Adrenal gland (tissue), 12 donors: Measurements from ENCODE around the gene ALCAM. TPM values are rescaled to one million over a fixed set of nuclear protein-coding genes. Genes with fewer than 3 reads are reported as not detected.
"Not testable (repeated sequence)": the region's sequence is repeated elsewhere in the genome, so short reads cannot be mapped to it uniquely, and the experiment has no call there.

Experiments used
- DNase-seq, 7 donors: peaks; one replicate each; pipeline ENCODE4 v3.0.0-alpha.2; 2019 to 2020
- H3K27ac ChIP-seq, 5 donors: fragments of 200-600 bp; sonication (generic) in 4 of 5; 1 replicate in 3 of 5; 2 replicates in 2 of 5; pipeline versions ENCODE4 v1.5.1 to v1.8.0; 2016 to 2020; ENCODE audit warnings: mild to moderate bottlenecking in 1 of 5
- H3K27me3 ChIP-seq: fragments of 200-600 bp; 2 replicates; pipeline ENCODE4 v1.8.0; 2021
- H3K36me3 ChIP-seq, 2 donors: fragments of 200-600 bp; replicated peaks in 1 of 2; 1 replicate in 1 of 2; 2 replicates in 1 of 2; pipeline versions ENCODE4 v1.5.1 to v1.8.0; 2018 to 2022
- H3K4me1 ChIP-seq, 2 donors: fragments of 200-600 bp; replicated peaks in 1 of 2; 1 replicate in 1 of 2; 2 replicates in 1 of 2; pipeline versions ENCODE4 v1.5.1 to v1.8.0; 2018 to 2021
- H3K4me3 ChIP-seq, 4 donors: fragments of 200-600 bp; sonication (generic) in 3 of 4; one replicate each; pipeline ENCODE4 v1.5.1; 2016 to 2018
- H3K9me3 ChIP-seq, 3 donors: fragments of 200-600 bp; sonication (generic) in 1 of 3; replicated peaks in 1 of 3; 1 replicate in 2 of 3; 2 replicates in 1 of 3; pipeline versions ENCODE4 v1.5.1 to v1.8.0; 2016 to 2021
- POLR2A ChIP-seq, 2 donors: fragments of 450-650 bp; IDR thresholded peaks; one replicate each; pipeline ENCODE4 v1.6.1; 2017; ENCODE audit warnings: antibody characterized with exemption in 2 of 2, mild to moderate bottlenecking in 2 of 2, moderate library complexity in 1 of 2
- WGBS, 4 donors: extraction: QIAGEN DNeasy Blood & Tissue Kit in 2 of 4; methylation state at CpG; one replicate each; pipeline versions ENCODE4 v1.1.5 to v1.1.7; 2013 to 2017; 5-methylcytosine and 5-hydroxymethylcytosine counted together
- intact Hi-C, 2 donors: fragments of 100-400 bp; cut with DNase I; formaldehyde crosslinking; loops; one replicate each; pipeline versions ENCODE4 v1.14.1 to v1.15.0; 2022 to 2023
- polyA plus RNA-seq, 3 donors: library from polyadenylated mRNA; stranded (reverse); fragments of 200-250 nt in 2 of 3; fragments of 350-450 nt in 1 of 3; fragmentation: Illumina TruSeq in 1 of 3; extraction: RNeasy Lipid Tissue Mini Kit (QIAGEN cat#74804) in 1 of 3; gene quantifications; one replicate each; pipeline ENCODE4 v1.2.3, GENCODE V29; 2013 to 2014
- total RNA-seq, 9 donors: library from RNA; depleted of rRNA in 4 of 9; stranded (reverse); fragments of >200 nt in 4 of 9; fragments of 120-200 nt in 1 of 9; fragmentation: NEBNext Ultra II Directional in 1 of 9; extraction: Animal tissue kit (Norgen Biotek cat#: 25700) in 1 of 9; gene quantifications; one replicate each; pipeline versions ENCODE4 v1.1.0 to v1.2.4, GENCODE V29; 2013 to 2023
- TF ChIP-seq, protein P1 (sequence below), 6 experiments: fragments of 450-650 bp in 4 of 6; fragments of 200-600 bp in 2 of 6; sonication (generic) in 1 of 6; IDR thresholded peaks; 1 replicate in 5 of 6; 2 replicates in 1 of 6; pipeline versions ENCODE4 v1.5.1 to v1.8.0; 2016 to 2021; ENCODE audit warnings: antibody characterized with exemption in 6 of 6, mild to moderate bottlenecking in 2 of 6, moderate library complexity in 1 of 6
- donor health status: healthy with polysubstance abuse.
- donor health status: Bipolar disorder and iron deficiency.
- donor health status: DM: yes; HTN: yes; CAD: no.
- donor health status: DM: no; HTN: no; CAD: no.
- donor health status: DM: no; HTN: no; CAD: no.
- donor health status: DM: yes; HTN: yes; CAD: no.

ALCAM gene
- total and polyA plus RNA-seq, 12 donors: 9.1 to 64.1 (median 23.9) TPM

DNA sequence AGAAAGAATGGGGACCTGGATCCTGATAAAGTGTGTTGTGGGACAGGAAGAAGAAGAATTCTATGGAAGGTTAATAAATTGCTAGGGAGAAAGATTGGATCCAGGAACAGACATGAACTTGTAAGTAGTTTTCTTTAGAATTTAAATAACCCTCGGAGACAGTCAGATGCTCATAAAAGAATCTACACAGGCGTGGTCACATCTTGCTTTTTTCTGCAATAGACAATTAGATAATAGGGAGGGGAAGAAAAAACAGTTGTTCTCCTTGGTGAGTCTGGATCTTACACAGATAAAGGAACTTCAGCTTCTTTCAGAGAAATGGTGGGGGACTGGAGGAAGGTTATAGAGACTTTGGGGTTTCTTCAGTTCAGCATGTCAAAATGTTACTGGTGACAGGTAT lies 232.6 kb downstream of the ALCAM start:
- Histone ChIP-seq H3K4me1 (no peaks in the 10 kb centered on the region), H3K36me3 (no peaks in the 10 kb centered on the region), H3K27ac (no peak overlapping the region), H3K9me3 (no peaks in the 10 kb centered on the region), H3K27me3 (no peaks in the 10 kb centered on the region), H3K4me3 (no peak overlapping the region)
- 84 to 90% (median 86%) methylated on average over 2 of the region's 2 CpGs for WGBS, 4 donors
- no peak for TF ChIP-seq POLR2A (IDR thresholded peaks at IDR 0.05)
- TF ChIP-seq, protein P1, sequence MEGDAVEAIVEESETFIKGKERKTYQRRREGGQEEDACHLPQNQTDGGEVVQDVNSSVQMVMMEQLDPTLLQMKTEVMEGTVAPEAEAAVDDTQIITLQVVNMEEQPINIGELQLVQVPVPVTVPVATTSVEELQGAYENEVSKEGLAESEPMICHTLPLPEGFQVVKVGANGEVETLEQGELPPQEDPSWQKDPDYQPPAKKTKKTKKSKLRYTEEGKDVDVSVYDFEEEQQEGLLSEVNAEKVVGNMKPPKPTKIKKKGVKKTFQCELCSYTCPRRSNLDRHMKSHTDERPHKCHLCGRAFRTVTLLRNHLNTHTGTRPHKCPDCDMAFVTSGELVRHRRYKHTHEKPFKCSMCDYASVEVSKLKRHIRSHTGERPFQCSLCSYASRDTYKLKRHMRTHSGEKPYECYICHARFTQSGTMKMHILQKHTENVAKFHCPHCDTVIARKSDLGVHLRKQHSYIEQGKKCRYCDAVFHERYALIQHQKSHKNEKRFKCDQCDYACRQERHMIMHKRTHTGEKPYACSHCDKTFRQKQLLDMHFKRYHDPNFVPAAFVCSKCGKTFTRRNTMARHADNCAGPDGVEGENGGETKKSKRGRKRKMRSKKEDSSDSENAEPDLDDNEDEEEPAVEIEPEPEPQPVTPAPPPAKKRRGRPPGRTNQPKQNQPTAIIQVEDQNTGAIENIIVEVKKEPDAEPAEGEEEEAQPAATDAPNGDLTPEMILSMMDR (IDR thresholded peaks at IDR 0.05): no peak
- DNase-seq: no peak
- intact Hi-C loops: no loop called here

DNA sequence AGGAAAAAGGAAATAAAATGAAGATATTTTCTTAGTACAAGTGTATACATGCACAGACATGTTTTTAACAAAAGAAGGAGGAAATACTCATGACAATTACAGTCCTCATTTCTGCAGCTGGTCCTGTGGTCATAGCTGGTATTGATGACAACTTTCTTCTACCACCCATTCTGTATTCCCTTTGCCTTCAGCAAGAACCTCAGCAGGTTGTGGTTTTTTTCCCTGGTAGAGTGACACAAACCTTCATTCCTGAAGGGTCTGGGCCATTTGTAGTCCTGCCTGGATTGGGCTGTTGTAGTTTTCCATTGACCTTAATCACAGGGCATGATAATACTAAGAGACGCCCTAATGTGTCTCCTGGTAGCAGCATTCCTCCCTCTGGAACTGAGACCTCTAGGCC lies 235.0 kb downstream of the ALCAM start:
- H3K36me3 ChIP-seq, H3K27me3 ChIP-seq, H3K27ac ChIP-seq, DNase-seq, H3K4me1 ChIP-seq, H3K4me3 ChIP-seq, H3K9me3 ChIP-seq, intact Hi-C loops: not testable (repeated sequence)
- WGBS, 4 donors: 82 to 90% (median 86%) methylated on average over 1 of the region's 1 CpG

DNA sequence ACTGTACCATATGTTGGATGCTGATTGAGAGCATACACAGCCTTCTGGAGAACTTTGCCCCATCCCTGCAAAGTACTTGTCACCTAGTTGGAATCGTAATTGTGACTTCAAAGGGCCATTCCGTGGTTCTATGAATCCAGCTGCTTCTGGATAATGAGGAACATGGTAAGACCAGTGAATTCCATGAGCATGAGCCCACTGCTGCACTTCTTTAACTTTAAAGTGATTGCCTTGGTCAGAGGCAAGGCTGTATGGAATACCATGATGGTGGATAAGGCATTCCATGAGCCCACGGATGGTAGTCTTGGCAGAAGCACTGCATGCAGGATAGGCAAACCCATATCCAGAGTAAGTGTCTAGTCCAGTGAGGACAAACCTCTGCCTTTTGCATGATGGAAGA lies 235.6 kb downstream of the ALCAM start:
- intact Hi-C loops, DNase-seq: not testable (repeated sequence)
- 87 to 96% (median 93%) methylated on average over 3 of the region's 3 CpGs for WGBS, 4 donors

DNA sequence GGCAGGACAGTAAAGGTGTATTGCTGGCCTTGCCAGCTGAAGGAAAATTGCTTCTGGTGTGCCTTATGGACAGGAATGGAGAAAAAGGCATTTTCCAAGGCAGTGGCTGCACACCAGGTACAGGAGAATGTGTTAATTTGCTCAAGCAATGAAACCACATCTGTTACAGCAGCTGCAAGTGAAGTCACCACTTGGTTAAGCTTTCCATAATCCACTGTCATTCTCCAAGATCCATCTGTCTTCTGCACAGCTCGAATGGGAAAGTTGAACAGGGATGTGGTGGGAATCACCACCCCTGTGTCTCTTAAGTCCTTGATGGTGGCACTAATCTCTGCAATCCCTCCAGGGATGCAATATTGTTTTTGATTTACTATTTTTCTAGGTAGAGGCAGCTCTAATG lies 236.8 kb downstream of the ALCAM start:
- H3K27me3 ChIP-seq, DNase-seq, H3K4me1 ChIP-seq, H3K4me3 ChIP-seq, H3K9me3 ChIP-seq, H3K36me3 ChIP-seq, intact Hi-C loops, H3K27ac ChIP-seq: not testable (repeated sequence)
- 68 to 89% (median 83%) methylated on average over 1 of the region's 1 CpG for WGBS, 4 donors

More for the DNA sequence above, 235.6 kb downstream of the ALCAM start:
- not testable (repeated sequence) for H3K4me1 ChIP-seq, H3K9me3 ChIP-seq, H3K4me3 ChIP-seq, H3K27ac ChIP-seq, H3K36me3 ChIP-seq, H3K27me3 ChIP-seq

DNA sequence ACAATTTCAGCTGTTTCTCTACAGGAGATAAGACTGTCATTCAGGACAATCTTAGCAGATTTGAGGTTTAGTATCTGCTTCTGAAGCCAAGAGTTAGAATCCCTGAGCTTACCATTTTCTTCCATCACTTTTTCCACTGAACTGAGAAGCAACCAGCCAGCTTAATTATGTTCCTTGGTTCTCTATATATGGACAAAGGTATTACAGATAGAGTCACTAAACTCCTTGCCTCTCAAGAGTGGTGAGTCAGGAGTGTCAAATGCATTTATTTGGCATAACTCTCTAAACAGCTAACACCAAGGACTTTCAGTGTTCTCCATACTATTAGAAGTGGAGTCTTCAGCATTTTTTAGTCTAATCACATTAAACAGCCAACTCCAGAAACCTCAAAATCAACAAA lies 239.3 kb downstream of the ALCAM start:
- Histone ChIP-seq H3K4me1 (no peaks in the 10 kb centered on the region), H3K9me3 (no peaks in the 10 kb centered on the region), H3K36me3 (no peaks in the 10 kb centered on the region), H3K27ac (no peak overlapping the region), H3K4me3 (no peak overlapping the region), H3K27me3 (no peaks in the 10 kb centered on the region)
- no peak for TF ChIP-seq POLR2A (IDR thresholded peaks at IDR 0.05)
- TF ChIP-seq, protein P1 (IDR thresholded peaks at IDR 0.05): no peak
- no peak for DNase-seq
- intact Hi-C loops: no loop called here

DNA sequence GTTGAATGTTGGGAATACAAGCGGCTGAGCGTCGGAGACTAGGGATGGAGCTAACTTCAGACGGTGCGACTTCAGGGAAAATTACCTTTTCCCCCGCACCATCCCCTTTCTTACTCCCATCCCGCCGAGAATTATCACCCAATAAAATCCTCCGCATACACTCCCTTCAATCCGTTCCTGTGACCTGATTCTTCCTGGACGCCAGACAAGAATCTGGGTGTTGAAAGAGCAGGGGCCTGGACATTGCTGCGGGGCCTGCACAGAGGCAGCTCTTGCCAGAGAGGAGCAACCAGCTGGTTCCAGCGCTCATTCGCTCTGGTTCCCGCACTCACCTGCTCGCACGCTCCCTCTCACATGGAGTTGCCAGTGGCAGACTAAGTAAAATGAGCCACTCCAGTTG lies 241.9 kb downstream of the ALCAM start:
- Histone ChIP-seq H3K9me3 (no peaks in the 10 kb centered on the region), H3K36me3 (no peaks in the 10 kb centered on the region), H3K27me3 (no peaks in the 10 kb centered on the region), H3K4me3 (no peak overlapping the region), H3K4me1 (no peaks in the 10 kb centered on the region), H3K27ac (no peak overlapping the region)
- intact Hi-C loops: no loop called here
- TF ChIP-seq, protein P1 (IDR thresholded peaks at IDR 0.05): no peak
- TF ChIP-seq POLR2A (IDR thresholded peaks at IDR 0.05): no peak
- no peak for DNase-seq
- WGBS, 4 donors: 87 to 89% (median 88%) methylated on average over 17 of the region's 17 CpGs
